Measurements from ENCODE around the gene CD247.

The CD247 gene

DNA sequence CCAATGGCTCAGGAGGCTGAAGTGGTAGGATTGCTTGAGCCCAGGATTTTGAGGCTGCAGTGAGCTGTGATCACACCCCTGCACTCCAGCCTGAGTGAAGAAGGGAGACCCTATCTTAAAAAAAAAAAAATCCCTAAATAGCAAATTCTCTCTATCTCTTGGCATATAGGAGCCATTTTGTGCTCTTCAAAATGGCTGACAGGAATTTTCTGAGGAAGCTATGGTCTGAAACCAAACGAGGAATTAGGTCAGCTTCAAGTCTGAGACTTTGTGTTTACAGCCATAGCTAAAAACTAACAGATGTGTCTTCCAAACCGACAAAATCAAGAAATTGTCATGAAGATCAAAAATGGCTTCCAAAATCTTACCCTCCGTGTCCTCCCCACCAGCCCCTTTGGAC, 10.6 kb downstream of the CD247 start (continued):
- no peak for TF ChIP-seq ZNF214 (tag by site-specific recombination; IDR thresholded peaks at IDR 0.05; ENCODE audit: borderline replicate concordance)
- no peak for TF ChIP-seq ZNF16 (tag by site-specific recombination; IDR thresholded peaks at IDR 0.05; ENCODE audit: low read depth)
- no peak for TF ChIP-seq ZNF10 (tag by site-specific recombination; IDR thresholded peaks at IDR 0.05)
- no peak for TF ChIP-seq ZNF660 (tag by site-specific recombination; IDR thresholded peaks at IDR 0.05)
- TF ChIP-seq YY1 (tag by site-specific recombination; IDR thresholded peaks at IDR 0.05): no peak

- ChIA-PET POLR2A (interaction anchor here (0.6 kb wide), 1 partner anchor 434 kb away, joined by 3 read pairs; no protein-coding TSS in a partner anchor), CTCF (no interaction called here)
- Histone ChIP-seq H3K4me1 (ENCODE audit: control insufficient read depth, insufficient read depth, low read length) (no peaks in the 10 kb centered on the region), H3K36me3 (ENCODE audit: control insufficient read depth in 2 of 2, insufficient read depth in 1 of 2, low read length in 2 of 2) (no peaks in the 10 kb centered on the region), H3K4me3 (ENCODE audit: low read depth, low read length) (no peak overlapping the region), H3K9me3 (ENCODE audit: control insufficient read depth, insufficient read depth, low read depth, low read length) (no peaks in the 10 kb centered on the region), H3K27ac (ENCODE audit: extremely low read depth, low read depth, low read length) (no peak overlapping the region)
- TF ChIP-seq ZNF391 (tag by site-specific recombination; IDR thresholded peaks at IDR 0.05; ENCODE audit: borderline replicate concordance, low read depth): no peak
- TF ChIP-seq ZNF701 (tag by site-specific recombination; IDR thresholded peaks at IDR 0.05): no peak
- TF ChIP-seq ZNF521 (tag by site-specific recombination; IDR thresholded peaks at IDR 0.05): no peak
- no peak for TF ChIP-seq ZNF544 (tag by site-specific recombination; IDR thresholded peaks at IDR 0.05)
- TF ChIP-seq, protein P1, sequence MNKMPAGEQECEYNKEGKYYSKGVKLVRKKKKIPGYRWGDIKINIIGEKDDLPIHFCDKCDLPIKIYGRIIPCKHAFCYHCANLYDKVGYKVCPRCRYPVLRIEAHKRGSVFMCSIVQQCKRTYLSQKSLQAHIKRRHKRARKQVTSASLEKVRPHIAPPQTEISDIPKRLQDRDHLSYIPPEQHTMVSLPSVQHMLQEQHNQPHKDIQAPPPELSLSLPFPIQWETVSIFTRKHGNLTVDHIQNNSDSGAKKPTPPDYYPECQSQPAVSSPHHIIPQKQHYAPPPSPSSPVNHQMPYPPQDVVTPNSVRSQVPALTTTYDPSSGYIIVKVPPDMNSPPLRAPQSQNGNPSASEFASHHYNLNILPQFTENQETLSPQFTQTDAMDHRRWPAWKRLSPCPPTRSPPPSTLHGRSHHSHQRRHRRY (tag by site-specific recombination; IDR thresholded peaks at IDR 0.05): no peak
- TF ChIP-seq ZBTB48 (tag by site-specific recombination; IDR thresholded peaks at IDR 0.05): no peak
- no peak for TF ChIP-seq ZNF223 (tag by site-specific recombination; IDR thresholded peaks at IDR 0.05)
- TF ChIP-seq, protein P2, sequence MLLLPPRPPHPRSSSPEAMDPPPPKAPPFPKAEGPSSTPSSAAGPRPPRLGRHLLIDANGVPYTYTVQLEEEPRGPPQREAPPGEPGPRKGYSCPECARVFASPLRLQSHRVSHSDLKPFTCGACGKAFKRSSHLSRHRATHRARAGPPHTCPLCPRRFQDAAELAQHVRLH (tag by site-specific recombination; IDR thresholded peaks at IDR 0.05): no peak
- no peak for TF ChIP-seq WT1 (tag by site-specific recombination; IDR thresholded peaks at IDR 0.05)
- TF ChIP-seq ZSCAN30 (tag by site-specific recombination; IDR thresholded peaks at IDR 0.05): no peak
- no peak for TF ChIP-seq ZNF10 (tag by site-specific recombination; IDR thresholded peaks at IDR 0.05)
- TF ChIP-seq, protein P3, sequence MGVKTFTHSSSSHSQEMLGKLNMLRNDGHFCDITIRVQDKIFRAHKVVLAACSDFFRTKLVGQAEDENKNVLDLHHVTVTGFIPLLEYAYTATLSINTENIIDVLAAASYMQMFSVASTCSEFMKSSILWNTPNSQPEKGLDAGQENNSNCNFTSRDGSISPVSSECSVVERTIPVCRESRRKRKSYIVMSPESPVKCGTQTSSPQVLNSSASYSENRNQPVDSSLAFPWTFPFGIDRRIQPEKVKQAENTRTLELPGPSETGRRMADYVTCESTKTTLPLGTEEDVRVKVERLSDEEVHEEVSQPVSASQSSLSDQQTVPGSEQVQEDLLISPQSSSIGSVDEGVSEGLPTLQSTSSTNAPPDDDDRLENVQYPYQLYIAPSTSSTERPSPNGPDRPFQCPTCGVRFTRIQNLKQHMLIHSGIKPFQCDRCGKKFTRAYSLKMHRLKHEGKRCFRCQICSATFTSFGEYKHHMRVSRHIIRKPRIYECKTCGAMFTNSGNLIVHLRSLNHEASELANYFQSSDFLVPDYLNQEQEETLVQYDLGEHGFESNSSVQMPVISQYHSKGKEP (tag by site-specific recombination; IDR thresholded peaks at IDR 0.05): no peak
- TF ChIP-seq ZNF404 (tag by site-specific recombination; IDR thresholded peaks at IDR 0.05): no peak
- TF ChIP-seq ZNF394 (tag by site-specific recombination; IDR thresholded peaks at IDR 0.05; ENCODE audit: borderline replicate concordance): no peak
- TF ChIP-seq ZEB2 (tag by site-specific recombination; IDR thresholded peaks at IDR 0.05): no peak
- TF ChIP-seq SCRT2 (tag by site-specific recombination; IDR thresholded peaks at IDR 0.05): no peak
Measured at GRCh38 chr1:167504467-167504827, 13.9 kb downstream of the CD247 start.

DNA sequence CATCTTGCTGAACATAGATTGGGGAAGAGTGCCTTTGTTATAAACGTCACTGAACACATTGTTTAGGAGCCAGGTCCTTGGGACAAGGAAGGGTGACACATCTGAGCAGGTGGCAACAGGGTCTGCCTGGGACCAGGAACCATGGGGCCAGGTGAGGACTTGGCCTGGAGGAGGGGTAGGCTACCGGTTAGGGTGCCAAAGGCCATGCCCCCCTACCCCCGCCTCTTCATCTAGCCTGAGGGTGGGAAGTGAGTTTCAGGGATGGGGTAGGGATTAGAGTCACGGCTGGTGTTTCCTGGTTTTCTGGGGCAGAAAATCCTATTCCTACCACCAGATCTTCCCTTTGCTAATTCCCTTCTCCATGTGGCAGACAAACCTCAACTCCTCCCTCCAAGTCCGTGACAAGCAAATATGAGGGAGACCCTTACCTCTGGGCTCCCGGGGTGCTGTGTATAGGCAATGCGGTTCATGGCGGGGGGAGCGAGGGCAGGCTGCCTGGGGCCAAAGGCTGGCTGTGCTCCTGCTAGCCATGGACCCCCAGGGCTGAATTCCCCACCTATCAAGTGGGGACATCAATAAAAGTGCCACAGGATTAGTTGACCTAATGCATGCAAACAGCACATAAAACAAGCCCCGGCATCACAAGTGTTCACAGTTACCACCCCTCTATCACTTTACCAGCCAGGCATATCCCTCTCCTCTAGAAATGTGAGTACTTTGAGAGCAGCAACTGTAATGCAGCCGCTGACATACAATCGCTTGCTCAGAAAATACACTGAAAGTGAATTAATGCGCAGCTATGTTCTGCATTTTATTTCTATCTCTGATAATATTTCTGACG, 14.5 kb downstream of the CD247 start:
- POLR2A ChIA-PET: no interaction called here
- no peaks in the 10 kb centered on the region for H3K9me3 ChIP-seq (ENCODE audit: control insufficient read depth, insufficient read depth, low read depth, low read length)
- CTCF ChIA-PET: interaction anchor here (0.6 kb wide), 1 partner anchor 54 kb away, joined by 3 read pairs; no protein-coding TSS in a partner anchor
- no peaks in the 10 kb centered on the region for H3K36me3 ChIP-seq (ENCODE audit: control insufficient read depth in 2 of 2, insufficient read depth in 1 of 2, low read length in 2 of 2)
- no peak overlapping the region for H3K27ac ChIP-seq (ENCODE audit: extremely low read depth, low read depth, low read length)
- TF ChIP-seq ZFP41 (tag by site-specific recombination; IDR thresholded peaks at IDR 0.05; ENCODE audit: borderline replicate concordance) (no peak), ZIC2 (tag by site-specific recombination; IDR thresholded peaks at IDR 0.05) (peak; percentile 34), TRIM28 (IDR thresholded peaks at IDR 0.05; ENCODE audit: borderline replicate concordance, low read length) (0 out of 2 replicates have a peak, but pooled peaks have one; percentile 45), ZNF488 (tag by site-specific recombination; IDR thresholded peaks at IDR 0.05) (no peak)
- H3K4me1 ChIP-seq (ENCODE audit: control insufficient read depth, insufficient read depth, low read length): no peaks in the 10 kb centered on the region
- no peak overlapping the region for H3K4me3 ChIP-seq (ENCODE audit: low read depth, low read length)
